C1 segment of cervical spinal cord (tissue), 14 donors: Measurements from ENCODE around the gene ADCY4.

Experiments
- DNase-seq, 14 donors: peaks; one replicate each; lab custom pipeline; 2025; lab: John Stamatoyannopoulos, UW

The ADCY4 gene

GRCh38 chr14:24315807-24316596 lies 18.9 kb downstream of the ADCY4 start:
- no peak for DNase-seq

- DNase-seq = no peak
Observed at GRCh38 chr14:24315243-24315806, 19.5 kb downstream of the ADCY4 start.

GRCh38 chr14:24314377-24315193 lies 20.3 kb downstream of the ADCY4 start:
- no peak for DNase-seq

GRCh38 chr14:24313913-24314312 lies 21.0 kb downstream of the ADCY4 start:
- no peak for DNase-seq

- peak in 2 of 14 donors; percentile 15 to 40 for DNase-seq
Observed at GRCh38 chr14:24312736-24313507, 21.9 kb downstream of the ADCY4 start.

GRCh38 chr14:24311837-24312615 lies 22.8 kb downstream of the ADCY4 start:
- no peak for DNase-seq

GRCh38 chr14:24310646-24311604 lies 23.9 kb downstream of the ADCY4 start, which contains the start of gene LTB4R:
Gene LTB4R, plus strand, starts transcription at chr14:24311502. Its CDS starts 4,150 bp downstream, at chr14:24315652.
- DNase-seq = peak in 10 of 14 donors; percentile 28 to 82 (median 62)

- DNase-seq = no peak
Observed at GRCh38 chr14:24310265-24310645, 24.6 kb downstream of the ADCY4 start.

- no peak for DNase-seq
Observed at GRCh38 chr14:24309538-24310264, 25.2 kb downstream of the ADCY4 start, which contains the start of gene LTB4R2. Gene LTB4R2, plus strand, starts transcription at chr14:24310140. Its CDS starts 525 bp downstream, at chr14:24310665.

GRCh38 chr14:24308342-24309124 lies 26.3 kb downstream of the ADCY4 start:
- no peak for DNase-seq

GRCh38 chr14:24307575-24308341 lies 27.1 kb downstream of the ADCY4 start, which contains the start of gene CIDEB:
Gene CIDEB, minus strand, starts transcription at chr14:24307977. Its CDS starts 119 bp downstream, at chr14:24307858.
- DNase-seq = peak in 5 of 14 donors; percentile 9 to 61 (median 26)

GRCh38 chr14:24307156-24307574 lies 27.7 kb downstream of the ADCY4 start:
- no peak for DNase-seq

- DNase-seq = no peak
Observed at GRCh38 chr14:24304019-24304387, 30.9 kb downstream of the ADCY4 start.

GRCh38 chr14:24300326-24300980 lies 34.4 kb downstream of the ADCY4 start:
- DNase-seq = no peak

GRCh38 chr14:24299255-24300191 lies 35.3 kb downstream of the ADCY4 start, which contains the start of the genes DHRS1 and NOP9:
Gene DHRS1, minus strand, starts transcription at chr14:24299780. Its CDS starts 674 bp downstream, at chr14:24299106.
Gene NOP9, plus strand, starts transcription at chr14:24299850. Its CDS starts 105 bp downstream, at chr14:24299955.
- peak in 13 of 14 donors; percentile 28 to 87 (median 78) for DNase-seq
